Naive thymus-derived CD4-positive, alpha-beta T cell (primary cell): ENCODE data around the gene GTF2IRD1. TPM values are rescaled to one million over a fixed set of nuclear protein-coding genes. Genes with fewer than 3 reads are reported as not detected.
"Not testable (repeated sequence)": the region's sequence is repeated elsewhere in the genome, so short reads cannot be mapped to it uniquely, and the experiment has no call there.

Source experiments
- ATAC-seq: fragments of 150-1000 bp; cut with Tn5 transposase; 2 replicates; pipeline ENCODE4 v1.10.0; 2021; ENCODE audit warnings: mild to moderate bottlenecking, moderate library complexity
- CTCF ChIA-PET: fragments of 350-600 bp; sonication (Branson Sonifier 250); formaldehyde crosslinking; loops from one replicate; lab custom pipeline; 2021; ENCODE audit warnings: antibody characterized with exemption; lab: Charles Lee
- POLR2A ChIA-PET: fragments of 350-600 bp; sonication (Branson Sonifier 250); formaldehyde crosslinking; loops from one replicate; lab custom pipeline; 2021; ENCODE audit warnings: antibody characterized with exemption, inconsistent platforms; lab: Charles Lee
- DNase-seq, 9 donors: peaks; one replicate each; pipeline versions ENCODE4 v3.0.0 to v3.0.0-alpha.2; 2020 to 2022; ENCODE audit warnings: mixed read lengths in 1 of 9
- H3K27ac ChIP-seq: one replicate; pipeline ENCODE4 v1.7.0; 2013; ENCODE audit warnings: mild to moderate bottlenecking, low read depth, low read length, moderate library complexity
- H3K27me3 ChIP-seq, 2 donors: one replicate each; pipeline ENCODE4 v1.7.0; 2013; ENCODE audit warnings: low read length in 2 of 2, mild to moderate bottlenecking in 2 of 2, moderate library complexity in 2 of 2; ENCODE audit not compliant: control insufficient read depth in 2 of 2, insufficient read depth in 2 of 2
- H3K36me3 ChIP-seq, 3 experiments: 1 replicate in 2 of 3; 2 replicates in 1 of 3; pipeline ENCODE4 v1.7.0; 2013; ENCODE audit warnings: low read length in 3 of 3, mild to moderate bottlenecking in 3 of 3, moderate library complexity in 1 of 3; ENCODE audit not compliant: insufficient read depth in 3 of 3, control insufficient read depth in 2 of 3
- H3K4me1 ChIP-seq, 2 donors: one replicate each; pipeline ENCODE4 v1.7.0; 2013; ENCODE audit warnings: low read length in 2 of 2, mild to moderate bottlenecking in 2 of 2, moderate library complexity in 1 of 2; ENCODE audit not compliant: control insufficient read depth in 2 of 2, insufficient read depth in 2 of 2
- H3K4me3 ChIP-seq: 2 replicates; pipeline ENCODE4 v1.7.0; 2013; ENCODE audit warnings: mild to moderate bottlenecking, low read length
- H3K9me3 ChIP-seq, 3 experiments: 1 replicate in 2 of 3; 2 replicates in 1 of 3; pipeline ENCODE4 v1.7.0; 2013; ENCODE audit warnings: low read length in 3 of 3; ENCODE audit not compliant: control insufficient read depth in 2 of 3
- H3K27ac Mint-ChIP-seq, 9 donors: one replicate each; pipeline ENCODE4 v1.8.0; 2020 to 2022; ENCODE audit warnings: mixed read lengths in 9 of 9, mild to moderate bottlenecking in 8 of 9, moderate library complexity in 5 of 9, inconsistent platforms in 2 of 9
- H3K27me3 Mint-ChIP-seq, 5 donors: one replicate each; pipeline ENCODE4 v1.8.0; 2021 to 2022; ENCODE audit warnings: mixed read lengths in 5 of 5, mild to moderate bottlenecking in 1 of 5
- H3K36me3 Mint-ChIP-seq, 5 donors: one replicate each; pipeline ENCODE4 v1.8.0; 2020 to 2022; ENCODE audit warnings: mixed read lengths in 5 of 5, mild to moderate bottlenecking in 3 of 5, inconsistent platforms in 1 of 5
- H3K4me1 Mint-ChIP-seq, 7 donors: one replicate each; pipeline ENCODE4 v1.8.0; 2020 to 2022; ENCODE audit warnings: mixed read lengths in 7 of 7, mild to moderate bottlenecking in 3 of 7, inconsistent platforms in 1 of 7
- H3K4me3 Mint-ChIP-seq, 10 donors: one replicate each; pipeline ENCODE4 v1.8.0; 2020 to 2022; ENCODE audit warnings: mild to moderate bottlenecking in 10 of 10, mixed read lengths in 10 of 10, moderate library complexity in 6 of 10, inconsistent platforms in 2 of 10
- H3K9me3 Mint-ChIP-seq, 11 donors: one replicate each; pipeline ENCODE4 v1.8.0; 2020 to 2022; ENCODE audit warnings: mixed read lengths in 11 of 11, mild to moderate bottlenecking in 4 of 11, inconsistent platforms in 1 of 11, moderate library complexity in 1 of 11
- intact Hi-C, 2 donors: fragments of 100-400 bp; cut with micrococcal nuclease; formaldehyde crosslinking; loops; one replicate each; pipeline ENCODE4 v1.15.1; 2023
- polyA plus RNA-seq, 2 donors: library from polyadenylated mRNA; unstranded; fragments of 300-500 nt; fragmentation: Illumina TruSeq; gene quantifications; one replicate each; pipeline ENCODE4 v1.2.3, GENCODE V29; 2021
- total RNA-seq, 6 experiments: library from RNA in 5 of 6; stranded (reverse) in 5 of 6; gene quantifications; 1 replicate in 5 of 6; 2 replicates in 1 of 6; pipeline ENCODE4 v1.2.3 and lab custom pipeline; 2021 to 2026

Gene GTF2IRD1
- total and polyA plus RNA-seq, 7 experiments from 2014 or later = 0.07 to 5.6 (median 0.93) TPM; not detected in 1

GRCh38 chr7:74493295-74493694, 39.6 kb downstream of the GTF2IRD1 start:
- ATAC-seq (no peak), DNase-seq (no peak)
- H3K27me3 Mint-ChIP-seq = no peaks in the 10 kb centered on the region
- peaks cover 0 to 2% (median 0%) of the 10 kb centered on the region in 7 donors for H3K4me1 Mint-ChIP-seq
- Histone ChIP-seq H3K36me3 (no peaks in the 10 kb centered on the region), H3K4me1 (no peaks in the 10 kb centered on the region), H3K4me3 (no peak overlapping the region), H3K27me3 (no peaks in the 10 kb centered on the region), H3K9me3 (no peaks in the 10 kb centered on the region), H3K27ac (no peak overlapping the region)
- no peak overlapping the region for H3K4me3 Mint-ChIP-seq
- peaks cover 0 to 5% (median 4%) of the 10 kb centered on the region in 5 donors for H3K36me3 Mint-ChIP-seq
- intact Hi-C loops = no loop called here
- peaks cover 0 to 11% (median 5%) of the 10 kb centered on the region in 11 donors for H3K9me3 Mint-ChIP-seq
- no peak overlapping the region for H3K27ac Mint-ChIP-seq
- ChIA-PET CTCF (no interaction called here), POLR2A (no interaction called here)

GRCh38 chr7:74494076-74494548, 40.4 kb downstream of the GTF2IRD1 start:
- H3K36me3 ChIP-seq = no peaks in the 10 kb centered on the region

GRCh38 chr7:74495112-74496086, 41.7 kb downstream of the GTF2IRD1 start:
- DNase-seq = no peak
- Histone ChIP-seq H3K27me3 (no peaks in the 10 kb centered on the region), H3K4me1 (no peaks in the 10 kb centered on the region), H3K36me3 (no peaks in the 10 kb centered on the region), H3K27ac (no peak overlapping the region), H3K9me3 (no peaks in the 10 kb centered on the region), H3K4me3 (no peak overlapping the region)
- ChIA-PET POLR2A (no interaction called here), CTCF (no interaction called here)
- H3K27me3 Mint-ChIP-seq = no peaks in the 10 kb centered on the region
- ATAC-seq = no peak
- intact Hi-C loops = no loop called here
- H3K9me3 Mint-ChIP-seq = peaks cover 0 to 11% (median 5%) of the 10 kb centered on the region in 11 donors
- peaks cover 0 to 2% (median 0%) of the 10 kb centered on the region in 7 donors for H3K4me1 Mint-ChIP-seq
- H3K27ac Mint-ChIP-seq = peak overlapping the region in 1 of 9 donors; percentile 46
- peaks cover 0 to 5% (median 4%) of the 10 kb centered on the region in 5 donors for H3K36me3 Mint-ChIP-seq
- no peak overlapping the region for H3K4me3 Mint-ChIP-seq

More at GRCh38 chr7:74494076-74494548, 40.4 kb downstream of the GTF2IRD1 start:
- H3K4me1 Mint-ChIP-seq = peaks cover 0 to 2% (median 0%) of the 10 kb centered on the region in 7 donors
- DNase-seq (no peak), ATAC-seq (no peak)
- Histone ChIP-seq H3K4me3 (no peak overlapping the region), H3K27me3 (no peaks in the 10 kb centered on the region), H3K9me3 (no peaks in the 10 kb centered on the region), H3K27ac (no peak overlapping the region), H3K4me1 (no peaks in the 10 kb centered on the region)
- ChIA-PET POLR2A (no interaction called here), CTCF (no interaction called here)
- peaks cover 0 to 5% (median 4%) of the 10 kb centered on the region in 5 donors for H3K36me3 Mint-ChIP-seq
- intact Hi-C loops = no loop called here
- H3K4me3 Mint-ChIP-seq = no peak overlapping the region
- no peaks in the 10 kb centered on the region for H3K27me3 Mint-ChIP-seq
- peaks cover 0 to 11% (median 5%) of the 10 kb centered on the region in 11 donors for H3K9me3 Mint-ChIP-seq
- no peak overlapping the region for H3K27ac Mint-ChIP-seq

- Mint-ChIP-seq H3K27ac (no peak overlapping the region), H3K36me3 (peaks cover 0 to 5% (median 4%) of the 10 kb centered on the region in 5 donors), H3K9me3 (peaks cover 0 to 11% (median 5%) of the 10 kb centered on the region in 11 donors), H3K4me3 (no peak overlapping the region), H3K4me1 (peaks cover 0 to 2% (median 0%) of the 10 kb centered on the region in 7 donors), H3K27me3 (no peaks in the 10 kb centered on the region)
- ChIA-PET CTCF (no interaction called here), POLR2A (no interaction called here)
- H3K4me3 ChIP-seq = no peak overlapping the region
- DNase-seq (no peak), ATAC-seq (no peak)
- H3K27ac ChIP-seq = no peak overlapping the region
- no peaks in the 10 kb centered on the region for H3K9me3 ChIP-seq
- H3K36me3 ChIP-seq = no peaks in the 10 kb centered on the region
- no peaks in the 10 kb centered on the region for H3K27me3 ChIP-seq
- intact Hi-C loops = no loop called here
- no peaks in the 10 kb centered on the region for H3K4me1 ChIP-seq
Measured at GRCh38 chr7:74496272-74496671, 42.6 kb downstream of the GTF2IRD1 start.

- H3K9me3 ChIP-seq, CTCF ChIA-PET, H3K36me3 ChIP-seq, H3K4me1 ChIP-seq, H3K4me3 Mint-ChIP-seq, ATAC-seq, POLR2A ChIA-PET, H3K4me1 Mint-ChIP-seq, H3K27ac ChIP-seq, H3K27me3 Mint-ChIP-seq, DNase-seq, H3K9me3 Mint-ChIP-seq, intact Hi-C loops, H3K27ac Mint-ChIP-seq, H3K4me3 ChIP-seq, H3K36me3 Mint-ChIP-seq, H3K27me3 ChIP-seq: not testable (repeated sequence)
Measured at GRCh38 chr7:74496773-74497172, 43.1 kb downstream of the GTF2IRD1 start.

- Mint-ChIP-seq H3K27me3 (no peaks in the 10 kb centered on the region), H3K9me3 (peaks cover 0 to 5% (median 0%) of the 10 kb centered on the region in 11 donors), H3K27ac (peak overlapping the region in 1 of 9 donors; percentile 5), H3K4me1 (peaks cover 0 to 2% (median 0%) of the 10 kb centered on the region in 7 donors), H3K4me3 (no peak overlapping the region), H3K36me3 (no peaks in the 10 kb centered on the region)
- H3K9me3 ChIP-seq = no peaks in the 10 kb centered on the region
- no peak for ATAC-seq
- DNase-seq = no peak
- intact Hi-C loops = no loop called here
- H3K4me1 ChIP-seq = no peaks in the 10 kb centered on the region
- H3K27me3 ChIP-seq = no peaks in the 10 kb centered on the region
- no peaks in the 10 kb centered on the region for H3K36me3 ChIP-seq
- CTCF ChIA-PET = interaction anchor here (1.0 kb wide), 1 partner anchor 50 kb away, joined by 3 read pairs; no protein-coding TSS in a partner anchor
- H3K4me3 ChIP-seq = no peak overlapping the region
- POLR2A ChIA-PET = no interaction called here
- H3K27ac ChIP-seq = no peak overlapping the region
Measured at GRCh38 chr7:74498354-74498753, 44.6 kb downstream of the GTF2IRD1 start.
